GM18511 (cell line): Measurements from ENCODE around the gene CSH2.
"Not testable (repeated sequence)": the region's sequence is repeated elsewhere in the genome, so short reads cannot be mapped to it uniquely, and the experiment has no call there.

Experiments used
- ATAC-seq: cut with Tn5 transposase; IDR thresholded peaks from one replicate; pipeline ENCODE4 v1.9.1; 2021; ENCODE audit warnings: mild to moderate bottlenecking, moderate library complexity; ENCODE audit not compliant: unreplicated experiment

CSH2 gene

GRCh38 chr17:63896524-63897354, 23.3 kb upstream of the CSH2 start, which contains the start of gene CSH1:
Gene CSH1 (minus strand): TSS chr17:63896574. CDS start chr17:63896511, 63 bp downstream.
- not testable (repeated sequence) for ATAC-seq

GRCh38 chr17:63894821-63895220, 21.3 kb upstream of the CSH2 start:
- not testable (repeated sequence) for ATAC-seq

DNA sequence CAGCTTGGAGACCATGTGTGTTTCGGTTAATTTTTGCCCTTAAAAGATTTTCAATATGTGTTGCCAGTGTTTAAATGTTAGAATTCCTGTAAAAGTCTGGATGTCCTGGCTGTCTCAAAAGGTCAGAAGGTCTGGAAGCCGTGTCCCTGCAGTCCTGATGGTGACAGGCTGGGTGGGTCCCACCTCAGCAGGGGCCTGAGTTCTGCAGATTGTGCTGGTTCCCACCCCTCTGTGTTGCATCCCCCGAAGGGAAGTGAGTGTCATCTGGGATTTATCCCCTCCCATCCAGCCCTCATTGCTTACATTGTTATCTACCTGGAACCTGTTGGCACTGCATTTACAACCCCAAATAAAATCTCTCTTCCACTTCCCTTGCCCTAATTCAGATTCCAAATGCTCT, 20.5 kb upstream of the CSH2 start:
- not testable (repeated sequence) for ATAC-seq

- not testable (repeated sequence) for ATAC-seq
Measured at GRCh38 chr17:63892316-63893037, 19.0 kb upstream of the CSH2 start.

DNA sequence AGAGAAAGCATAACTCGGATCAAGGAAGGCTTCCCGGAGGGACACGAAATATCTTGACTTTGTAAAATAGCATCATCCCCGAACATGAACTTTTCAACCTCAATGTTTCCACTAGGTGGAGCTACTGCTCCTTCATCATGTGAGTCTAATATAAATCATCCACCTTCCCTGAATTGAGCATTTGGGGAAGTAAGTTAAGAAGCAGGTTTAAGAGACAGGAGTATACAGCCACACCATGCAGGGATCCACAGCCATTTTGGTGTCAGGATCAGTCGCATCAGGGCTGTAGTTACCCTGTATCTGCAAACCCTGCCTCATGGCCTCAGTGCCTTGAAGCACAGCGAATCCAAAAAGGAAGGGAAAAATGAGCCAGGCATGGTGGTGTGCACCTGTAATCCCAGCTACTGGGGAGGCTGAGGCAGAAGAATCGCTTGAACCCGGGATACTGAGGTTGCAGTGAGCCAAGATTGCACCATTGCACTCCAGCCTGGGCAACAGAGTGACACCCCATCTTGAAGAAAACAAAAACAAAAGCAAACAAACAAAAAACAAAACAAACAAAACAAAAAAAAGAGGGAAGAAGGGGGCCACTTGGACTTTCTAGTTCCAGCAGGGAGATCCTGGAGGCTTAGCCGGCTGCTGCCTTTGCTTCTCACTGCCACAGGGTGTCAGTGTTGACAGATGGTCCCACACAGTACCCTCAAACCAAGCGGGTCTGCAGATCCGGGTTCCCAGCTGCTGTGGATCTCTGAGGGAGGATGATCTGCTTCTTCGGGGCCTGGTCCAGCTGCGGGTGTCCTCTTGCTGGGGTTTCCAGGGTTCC, 15.8 kb upstream of the CSH2 start:
- not testable (repeated sequence) for ATAC-seq

- not testable (repeated sequence) for ATAC-seq
Measured at GRCh38 chr17:63885119-63885518, 11.6 kb upstream of the CSH2 start.

- not testable (repeated sequence) for ATAC-seq
Measured at GRCh38 chr17:63882626-63883126, 9.2 kb upstream of the CSH2 start.

- no peak for ATAC-seq
Measured at GRCh38 chr17:63881935-63882601, 8.6 kb upstream of the CSH2 start, which contains the start of gene GH2. Gene GH2 (minus strand): TSS chr17:63881944. CDS start chr17:63881801, 143 bp downstream.

DNA sequence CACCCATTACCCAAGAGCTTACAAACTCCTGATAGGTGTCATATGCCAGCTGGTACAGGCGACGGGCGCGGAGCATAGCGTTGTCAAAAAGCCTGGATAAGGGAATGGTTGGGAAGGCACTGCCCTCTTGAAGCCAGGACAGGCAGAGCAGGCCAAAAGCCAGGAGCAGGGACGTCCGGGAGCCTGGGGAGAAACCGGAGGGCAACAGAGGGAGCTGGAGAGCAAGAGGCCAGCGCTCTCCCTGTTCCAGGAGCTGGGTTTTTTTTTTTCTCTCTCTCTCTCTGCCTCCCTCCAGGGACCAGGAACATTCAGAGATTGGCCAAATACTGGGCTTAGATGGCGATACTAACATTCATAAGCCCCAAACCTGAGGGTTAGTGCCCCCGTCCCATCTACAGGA, 7.9 kb upstream of the CSH2 start:
- ATAC-seq, result not testable (repeated sequence)

- ATAC-seq, result no peak
Measured at GRCh38 chr17:63880706-63881105, 7.2 kb upstream of the CSH2 start.

- not testable (repeated sequence) for ATAC-seq
Measured at GRCh38 chr17:63878413-63878812, 4.9 kb upstream of the CSH2 start.

- ATAC-seq, result not testable (repeated sequence)
Measured at GRCh38 chr17:63874693-63875092, 1.2 kb upstream of the CSH2 start.

DNA sequence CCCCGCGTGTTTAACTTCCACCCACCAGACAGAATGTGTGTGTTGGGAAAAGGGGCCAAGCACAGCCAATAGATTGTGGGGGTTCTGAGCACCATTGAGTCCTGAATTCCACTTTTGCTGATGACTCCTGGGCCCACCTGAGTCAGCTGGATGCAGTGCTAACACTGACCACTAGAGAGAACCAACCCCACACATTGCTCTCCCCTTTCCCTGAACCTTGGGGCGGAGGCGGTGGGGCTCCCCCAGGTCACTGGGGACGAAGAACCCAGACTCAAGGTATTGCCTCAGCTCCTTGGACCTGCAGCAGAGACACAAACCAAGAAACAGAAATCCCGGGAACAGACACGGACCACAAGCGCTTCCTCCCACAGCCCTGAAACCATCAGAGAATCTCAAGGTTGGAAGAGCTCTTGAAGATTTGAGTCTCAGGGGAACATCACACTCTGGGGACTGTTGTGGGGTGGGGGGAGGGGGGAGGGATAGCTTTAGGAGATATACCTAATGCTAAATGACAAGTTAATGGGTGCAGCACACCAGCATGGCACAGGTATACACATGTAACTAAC, 667 bp upstream of the CSH2 start:
- ATAC-seq, result not testable (repeated sequence)

DNA sequence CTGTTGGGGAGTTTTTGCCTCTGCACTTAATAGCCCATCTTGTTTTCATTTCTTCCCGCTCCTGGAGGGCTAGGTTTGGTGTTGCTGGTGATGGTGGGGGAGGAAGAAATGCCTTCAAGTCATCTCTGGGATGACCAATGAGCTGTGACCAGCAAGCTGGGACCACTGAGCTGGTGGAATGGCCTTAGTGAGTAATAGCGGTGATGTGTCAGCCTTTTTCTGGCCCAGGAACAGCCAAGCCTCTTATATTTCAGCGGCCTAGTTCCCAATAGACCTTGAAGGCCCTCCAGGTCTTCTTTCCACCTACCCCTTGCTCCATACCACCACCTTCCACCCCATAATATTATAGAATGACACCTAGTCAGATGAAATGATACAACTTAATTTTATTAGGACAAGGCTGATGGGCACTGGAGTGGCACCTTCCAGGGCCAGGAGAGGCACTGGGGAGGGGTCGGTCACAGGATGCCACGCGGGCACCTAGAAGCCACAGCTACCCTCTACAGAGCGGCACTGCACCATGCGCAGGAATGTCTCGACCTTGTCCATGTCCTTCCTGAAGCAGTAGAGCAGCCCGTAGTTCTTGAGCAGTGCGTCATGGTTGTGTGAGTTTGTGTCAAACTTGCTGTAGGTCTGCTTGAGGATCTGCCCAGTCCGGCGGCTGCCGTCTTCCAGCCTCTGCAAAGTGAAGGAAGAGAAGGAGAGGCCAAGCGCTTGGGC, 1.7 kb downstream of the CSH2 start:
- ATAC-seq, result not testable (repeated sequence)

DNA sequence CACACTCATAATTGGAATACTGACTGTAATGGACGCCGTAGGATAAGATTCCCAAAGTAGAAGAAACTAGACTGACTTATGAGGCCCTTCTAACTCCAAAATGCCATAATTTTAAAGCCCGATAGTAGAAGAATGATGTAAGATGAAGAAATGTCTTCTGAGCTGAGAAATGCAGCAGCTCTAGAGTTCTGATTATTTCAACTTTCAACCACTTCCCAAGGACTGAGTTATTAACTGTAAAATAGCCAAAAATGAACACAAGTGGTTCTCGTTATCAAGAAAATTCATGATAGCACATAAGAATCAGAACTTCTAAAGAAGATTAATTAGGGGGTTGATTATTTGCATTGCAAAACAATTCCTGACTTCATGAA, 3.2 kb downstream of the CSH2 start:
- not testable (repeated sequence) for ATAC-seq

DNA sequence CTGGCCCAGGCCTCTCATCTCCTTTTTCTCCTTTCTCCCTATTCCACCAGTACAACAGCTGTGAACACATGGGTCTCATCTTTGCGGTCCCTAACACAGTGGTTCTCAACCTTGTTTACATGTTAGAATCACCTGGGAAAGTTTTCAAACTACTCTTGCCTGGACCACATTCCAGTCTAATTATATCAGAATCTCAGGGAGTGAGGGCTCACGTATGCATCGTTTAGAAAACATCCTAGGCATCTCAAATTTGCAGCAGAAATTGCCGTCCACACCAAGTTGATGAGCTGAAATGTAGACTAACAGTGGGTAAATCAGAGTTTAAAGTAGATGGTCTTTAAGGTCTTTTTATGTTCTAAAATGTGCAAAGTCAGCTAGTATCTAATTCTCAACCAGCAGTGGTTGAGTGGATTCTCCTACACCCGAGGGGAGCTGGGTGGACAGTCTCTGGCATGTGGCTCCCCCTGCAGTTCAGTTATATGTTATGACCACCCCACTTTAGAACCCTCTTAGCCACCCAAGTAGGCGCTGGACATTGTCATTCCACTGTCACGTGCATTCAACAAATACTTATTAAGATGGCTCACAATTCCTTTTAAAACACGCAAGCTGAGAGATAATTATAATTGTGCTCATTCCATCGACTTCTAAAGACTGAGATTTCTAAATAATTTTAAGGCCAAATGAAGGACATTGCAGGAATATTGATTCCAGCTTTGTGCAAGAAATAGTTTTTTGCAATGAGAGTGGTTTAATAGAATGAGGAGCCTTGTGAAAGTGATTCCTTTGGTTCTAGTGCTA, 3.8 kb downstream of the CSH2 start:
- ATAC-seq, result not testable (repeated sequence)

DNA sequence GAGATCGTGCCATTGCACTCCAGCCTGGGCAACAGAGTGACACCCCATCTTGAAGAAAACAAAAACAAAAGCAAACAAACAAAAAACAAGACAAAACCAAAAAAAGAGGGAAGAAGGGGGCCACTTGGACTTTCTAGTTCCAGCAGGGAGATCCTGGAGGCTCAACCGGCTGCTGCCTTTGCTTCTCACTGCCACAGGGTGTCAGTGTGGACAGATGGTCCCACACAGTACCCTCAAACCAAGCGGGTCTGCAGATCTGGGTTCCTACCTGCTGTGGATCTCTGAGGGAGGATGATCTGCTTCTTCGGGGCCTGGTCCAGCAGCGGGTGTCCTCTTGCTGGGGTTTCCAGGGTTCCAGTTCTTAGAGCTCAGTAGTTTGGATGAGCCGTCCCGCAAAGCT, 6.9 kb downstream of the CSH2 start:
- not testable (repeated sequence) for ATAC-seq

- no peak for ATAC-seq
Measured at GRCh38 chr17:63859257-63859656, 14.2 kb downstream of the CSH2 start.
